HepG2 (cell line): ENCODE measurements around the gene EVA1A. TPM values are rescaled to one million over a fixed set of nuclear protein-coding genes. Genes with fewer than 3 reads are reported as not detected.

Source experiments
- DMAP1 ChIP-seq: IDR thresholded peaks from 2 replicates; pipeline ENCODE4 v1.6.1; 2016
- DMTF1 ChIP-seq: sonication (generic); formaldehyde crosslinking; IDR thresholded peaks from 2 replicates; pipeline ENCODE4 v1.4.0; 2020; ENCODE audit warnings: mild to moderate bottlenecking, missing genetic modification reagents
- KIAA2018 ChIP-seq: sonication (generic); formaldehyde crosslinking; IDR thresholded peaks from 2 replicates; pipeline ENCODE4 v1.5.0; 2020; ENCODE audit warnings: mild to moderate bottlenecking, missing genetic modification reagents, borderline replicate concordance
- ZNF230 ChIP-seq: sonication (generic); formaldehyde crosslinking; IDR thresholded peaks from 2 replicates; pipeline ENCODE4 v1.4.0; 2020; ENCODE audit warnings: mild to moderate bottlenecking, missing genetic modification reagents
- ZNF343 ChIP-seq: sonication (generic); formaldehyde crosslinking; IDR thresholded peaks from 2 replicates; pipeline ENCODE4 v1.4.0; 2020; ENCODE audit warnings: mild to moderate bottlenecking, missing genetic modification reagents
- ZNF546 ChIP-seq: sonication (generic); formaldehyde crosslinking; conservative IDR thresholded peaks from 2 replicates; pipeline ENCODE4 v1.8.1; 2023; ENCODE audit warnings: mild to moderate bottlenecking, missing genetic modification reagents
- polyA plus RNA-seq, 8 experiments: library from polyadenylated mRNA; depleted of rRNA in 3 of 8; stranded (reverse) in 7 of 8; unstranded in 1 of 8; fragments of >200 nt; fragmentation: Illumina TruSeq in 4 of 8; extraction: Trizol in 4 of 8; gene quantifications; 2 replicates each; pipeline versions ENCODE4 v1.2.1 to v1.2.3, GENCODE V29; 2011 to 2016; ENCODE audit warnings: low read depth in 4 of 8, missing spikeins in 1 of 8, mixed read lengths in 1 of 8; ENCODE audit not compliant: insufficient read depth in 1 of 8
- total RNA-seq, 5 experiments: library from RNA; depleted of rRNA; stranded (reverse); fragments of >200 nt; fragmentation: Illumina TruSeq; extraction: Trizol; gene quantifications; 2 replicates each; pipeline ENCODE4 v1.2.3, GENCODE V29; 2016; ENCODE audit warnings: low read depth in 1 of 5
- TF ChIP-seq, protein P1 (sequence below), 2 experiments: fragments of 450-650 bp in 1 of 2; sonication (generic) in 1 of 2; formaldehyde crosslinking in 1 of 2; IDR thresholded peaks; 2 replicates each; pipeline versions ENCODE4 v1.6.1 to v1.8.0; 2016 to 2022; ENCODE audit warnings: antibody characterized with exemption in 1 of 2, mild to moderate bottlenecking in 1 of 2, missing genetic modification reagents in 1 of 2

EVA1A gene
- total and polyA plus RNA-seq, 2 of the 13 experiments (the other 11 are each of a cell fraction or from before 2014, with no cell fraction given) = 57.5 to 57.8 TPM

- TF ChIP-seq, protein P1, sequence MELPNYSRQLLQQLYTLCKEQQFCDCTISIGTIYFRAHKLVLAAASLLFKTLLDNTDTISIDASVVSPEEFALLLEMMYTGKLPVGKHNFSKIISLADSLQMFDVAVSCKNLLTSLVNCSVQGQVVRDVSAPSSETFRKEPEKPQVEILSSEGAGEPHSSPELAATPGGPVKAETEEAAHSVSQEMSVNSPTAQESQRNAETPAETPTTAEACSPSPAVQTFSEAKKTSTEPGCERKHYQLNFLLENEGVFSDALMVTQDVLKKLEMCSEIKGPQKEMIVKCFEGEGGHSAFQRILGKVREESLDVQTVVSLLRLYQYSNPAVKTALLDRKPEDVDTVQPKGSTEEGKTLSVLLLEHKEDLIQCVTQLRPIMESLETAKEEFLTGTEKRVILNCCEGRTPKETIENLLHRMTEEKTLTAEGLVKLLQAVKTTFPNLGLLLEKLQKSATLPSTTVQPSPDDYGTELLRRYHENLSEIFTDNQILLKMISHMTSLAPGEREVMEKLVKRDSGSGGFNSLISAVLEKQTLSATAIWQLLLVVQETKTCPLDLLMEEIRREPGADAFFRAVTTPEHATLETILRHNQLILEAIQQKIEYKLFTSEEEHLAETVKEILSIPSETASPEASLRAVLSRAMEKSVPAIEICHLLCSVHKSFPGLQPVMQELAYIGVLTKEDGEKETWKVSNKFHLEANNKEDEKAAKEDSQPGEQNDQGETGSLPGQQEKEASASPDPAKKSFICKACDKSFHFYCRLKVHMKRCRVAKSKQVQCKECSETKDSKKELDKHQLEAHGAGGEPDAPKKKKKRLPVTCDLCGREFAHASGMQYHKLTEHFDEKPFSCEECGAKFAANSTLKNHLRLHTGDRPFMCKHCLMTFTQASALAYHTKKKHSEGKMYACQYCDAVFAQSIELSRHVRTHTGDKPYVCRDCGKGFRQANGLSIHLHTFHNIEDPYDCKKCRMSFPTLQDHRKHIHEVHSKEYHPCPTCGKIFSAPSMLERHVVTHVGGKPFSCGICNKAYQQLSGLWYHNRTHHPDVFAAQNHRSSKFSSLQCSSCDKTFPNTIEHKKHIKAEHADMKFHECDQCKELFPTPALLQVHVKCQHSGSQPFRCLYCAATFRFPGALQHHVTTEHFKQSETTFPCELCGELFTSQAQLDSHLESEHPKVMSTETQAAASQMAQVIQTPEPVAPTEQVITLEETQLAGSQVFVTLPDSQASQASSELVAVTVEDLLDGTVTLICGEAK (IDR thresholded peaks at IDR 0.05) = no peak
- TF ChIP-seq, protein P1 (CRISPR knock-in tag; IDR thresholded peaks at IDR 0.05) = no peak
- TF ChIP-seq DMAP1 (CRISPR knock-in tag) = no peak
- 0 out of 2 replicates have a peak, but pooled peaks have one; percentile 19 for TF ChIP-seq KIAA2018 (CRISPR knock-in tag)
- TF ChIP-seq ZNF343 (CRISPR knock-in tag) = 0 out of 2 replicates have a peak, but pooled peaks have one; percentile 22
- peak; percentile 65; the same call in 1 of the 2 replicates for TF ChIP-seq ZNF230 (CRISPR knock-in tag)
- no peak for TF ChIP-seq ZNF546
- no peak for TF ChIP-seq DMTF1
Measured at GRCh38 chr2:75570024-75570947, 9.5 kb upstream of the EVA1A start (continued).
